ENCODE measurements around the gene FBRSL1. TPM values are rescaled to one million over a fixed set of nuclear protein-coding genes. Genes with fewer than 3 reads are reported as not detected.
A peak's percentile ranks its signal among the peaks of the same experiment; 100 is the strongest.

The FBRSL1 gene
- total and polyA plus RNA-seq, 2 donors from 2014 or later, result 23.8 to 44.7 TPM

DNA sequence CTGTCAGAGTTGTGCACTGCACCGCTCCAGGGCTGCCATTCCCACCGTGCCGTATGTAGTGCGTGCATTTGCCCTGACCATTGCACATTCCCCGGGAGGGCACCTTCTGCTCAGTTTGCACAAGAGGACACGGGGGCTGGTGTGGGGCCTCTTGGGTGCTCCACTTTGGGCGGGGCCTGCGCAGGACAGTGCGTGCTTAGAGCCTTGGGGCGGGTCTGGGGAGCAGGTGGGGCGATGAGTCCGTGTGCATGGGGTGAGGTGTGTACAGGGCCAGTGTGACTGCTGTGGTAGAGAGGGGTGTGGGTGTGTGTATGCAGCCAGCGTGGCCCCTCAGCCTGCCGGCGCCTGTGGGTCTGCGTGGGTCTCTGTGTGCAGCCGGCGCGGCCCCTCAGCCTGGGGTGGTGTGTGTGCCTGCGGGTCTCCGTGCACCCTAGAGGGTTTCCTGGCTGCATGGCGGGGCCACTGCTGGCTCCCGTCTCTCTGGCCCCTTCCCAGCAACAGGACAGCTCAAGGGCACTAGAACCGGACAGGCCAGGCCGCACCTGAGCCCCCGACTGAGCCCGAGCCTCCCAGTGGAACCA is 31.9 kb downstream of the FBRSL1 start:
- H3K27ac ChIP-seq (ENCODE audit: low read depth in 2 of 2, low read length in 2 of 2), result no peak overlapping the region
- intact Hi-C loops (cut with DNase I), result loop anchor here (10.0 kb wide), 1 partner anchor 107 kb away; no protein-coding TSS in a partner anchor
- no peaks in the 10 kb centered on the region for H3K27me3 ChIP-seq (ENCODE audit: control insufficient read depth, insufficient read depth, low read length)
- H3K36me3 ChIP-seq (ENCODE audit: control insufficient read depth in 2 of 3, insufficient read depth in 3 of 3, low read length in 3 of 3), result peaks cover 5 to 8% (median 7%) of the 10 kb centered on the region in 3 donors
- peaks cover 5 to 47% (median 10%) of the 10 kb centered on the region in 3 donors for H3K4me1 ChIP-seq (ENCODE audit: control insufficient read depth in 2 of 3, insufficient read depth in 2 of 3, low read depth in 1 of 3, low read length in 3 of 3)
- peaks cover 0 to 3% (median 0%) of the 10 kb centered on the region in 3 donors for H3K9me3 ChIP-seq (ENCODE audit: control insufficient read depth in 2 of 3, insufficient read depth in 1 of 3, low read length in 3 of 3)
- no peak overlapping the region for H3K9ac ChIP-seq (ENCODE audit: low read length in 3 of 3)
- TF ChIP-seq, protein P1, sequence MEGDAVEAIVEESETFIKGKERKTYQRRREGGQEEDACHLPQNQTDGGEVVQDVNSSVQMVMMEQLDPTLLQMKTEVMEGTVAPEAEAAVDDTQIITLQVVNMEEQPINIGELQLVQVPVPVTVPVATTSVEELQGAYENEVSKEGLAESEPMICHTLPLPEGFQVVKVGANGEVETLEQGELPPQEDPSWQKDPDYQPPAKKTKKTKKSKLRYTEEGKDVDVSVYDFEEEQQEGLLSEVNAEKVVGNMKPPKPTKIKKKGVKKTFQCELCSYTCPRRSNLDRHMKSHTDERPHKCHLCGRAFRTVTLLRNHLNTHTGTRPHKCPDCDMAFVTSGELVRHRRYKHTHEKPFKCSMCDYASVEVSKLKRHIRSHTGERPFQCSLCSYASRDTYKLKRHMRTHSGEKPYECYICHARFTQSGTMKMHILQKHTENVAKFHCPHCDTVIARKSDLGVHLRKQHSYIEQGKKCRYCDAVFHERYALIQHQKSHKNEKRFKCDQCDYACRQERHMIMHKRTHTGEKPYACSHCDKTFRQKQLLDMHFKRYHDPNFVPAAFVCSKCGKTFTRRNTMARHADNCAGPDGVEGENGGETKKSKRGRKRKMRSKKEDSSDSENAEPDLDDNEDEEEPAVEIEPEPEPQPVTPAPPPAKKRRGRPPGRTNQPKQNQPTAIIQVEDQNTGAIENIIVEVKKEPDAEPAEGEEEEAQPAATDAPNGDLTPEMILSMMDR (IDR thresholded peaks at IDR 0.05; ENCODE audit: borderline replicate concordance, extremely low read depth, insufficient read depth), result no peak
- FAIRE-seq, result no peak
- DNase-seq, result no peak
- no peak overlapping the region for H3K4me3 ChIP-seq (ENCODE audit: low read length in 3 of 3)

DNA sequence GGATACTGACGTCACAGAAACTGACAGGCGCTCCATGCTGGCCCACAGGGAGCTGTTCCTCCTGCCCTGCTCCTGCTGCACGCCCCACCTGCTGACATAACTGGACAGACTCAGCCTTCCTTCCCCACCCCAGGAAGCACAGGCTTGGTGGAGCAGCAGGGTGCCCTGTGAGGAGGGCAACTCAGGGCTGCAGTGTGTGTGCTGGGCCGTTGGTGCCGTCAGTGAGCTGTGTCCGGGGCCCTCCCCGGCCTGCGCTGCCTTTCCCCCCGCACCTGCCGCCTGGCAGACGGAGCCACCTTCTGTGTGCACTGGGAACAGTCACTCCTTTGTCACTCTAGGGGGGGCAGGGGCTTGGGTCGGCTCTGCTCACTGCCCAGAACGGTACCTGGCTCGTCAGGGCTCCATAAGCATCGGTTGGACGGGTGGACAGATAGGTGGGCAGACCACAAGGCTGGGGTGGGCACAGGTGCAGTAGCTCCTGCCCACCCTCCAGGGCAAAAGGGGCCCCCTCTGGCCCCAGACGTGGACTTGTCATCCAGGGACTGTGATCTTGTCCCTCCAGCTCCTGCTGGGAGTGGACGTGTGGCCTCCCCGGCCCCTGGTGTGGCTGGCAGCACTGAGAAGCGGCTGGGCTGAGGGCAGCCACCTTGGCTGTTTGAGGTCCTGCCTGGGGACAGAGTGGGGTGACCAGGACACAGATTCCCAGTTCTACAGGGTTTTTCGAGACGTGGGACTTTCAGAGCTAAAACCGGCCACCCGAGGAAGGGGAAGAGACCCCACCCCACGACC is 32.8 kb downstream of the FBRSL1 start:
- TF ChIP-seq, protein P1 (IDR thresholded peaks at IDR 0.05; ENCODE audit: borderline replicate concordance, extremely low read depth, insufficient read depth), result no peak
- H3K4me3 ChIP-seq (ENCODE audit: low read length in 3 of 3), result no peak overlapping the region
- peaks cover 5 to 39% (median 6%) of the 10 kb centered on the region in 3 donors for H3K4me1 ChIP-seq (ENCODE audit: control insufficient read depth in 2 of 3, insufficient read depth in 2 of 3, low read depth in 1 of 3, low read length in 3 of 3)
- DNase-seq, result peak in 2 of 5 donors; percentile 42 to 47
- no peaks in the 10 kb centered on the region for H3K27me3 ChIP-seq (ENCODE audit: control insufficient read depth, insufficient read depth, low read length)
- H3K27ac ChIP-seq (ENCODE audit: low read depth in 2 of 2, low read length in 2 of 2), result no peak overlapping the region
- H3K36me3 ChIP-seq (ENCODE audit: control insufficient read depth in 2 of 3, insufficient read depth in 3 of 3, low read length in 3 of 3), result peaks cover 5 to 8% (median 7%) of the 10 kb centered on the region in 3 donors
- no peak for FAIRE-seq
- intact Hi-C loops (cut with DNase I), result loop anchor here (10.0 kb wide), 1 partner anchor 108 kb away; no protein-coding TSS in a partner anchor
- H3K9ac ChIP-seq (ENCODE audit: low read length in 3 of 3), result no peak overlapping the region
- H3K9me3 ChIP-seq (ENCODE audit: control insufficient read depth in 2 of 3, insufficient read depth in 1 of 3, low read length in 3 of 3), result peaks cover 0 to 3% (median 0%) of the 10 kb centered on the region in 3 donors

DNA sequence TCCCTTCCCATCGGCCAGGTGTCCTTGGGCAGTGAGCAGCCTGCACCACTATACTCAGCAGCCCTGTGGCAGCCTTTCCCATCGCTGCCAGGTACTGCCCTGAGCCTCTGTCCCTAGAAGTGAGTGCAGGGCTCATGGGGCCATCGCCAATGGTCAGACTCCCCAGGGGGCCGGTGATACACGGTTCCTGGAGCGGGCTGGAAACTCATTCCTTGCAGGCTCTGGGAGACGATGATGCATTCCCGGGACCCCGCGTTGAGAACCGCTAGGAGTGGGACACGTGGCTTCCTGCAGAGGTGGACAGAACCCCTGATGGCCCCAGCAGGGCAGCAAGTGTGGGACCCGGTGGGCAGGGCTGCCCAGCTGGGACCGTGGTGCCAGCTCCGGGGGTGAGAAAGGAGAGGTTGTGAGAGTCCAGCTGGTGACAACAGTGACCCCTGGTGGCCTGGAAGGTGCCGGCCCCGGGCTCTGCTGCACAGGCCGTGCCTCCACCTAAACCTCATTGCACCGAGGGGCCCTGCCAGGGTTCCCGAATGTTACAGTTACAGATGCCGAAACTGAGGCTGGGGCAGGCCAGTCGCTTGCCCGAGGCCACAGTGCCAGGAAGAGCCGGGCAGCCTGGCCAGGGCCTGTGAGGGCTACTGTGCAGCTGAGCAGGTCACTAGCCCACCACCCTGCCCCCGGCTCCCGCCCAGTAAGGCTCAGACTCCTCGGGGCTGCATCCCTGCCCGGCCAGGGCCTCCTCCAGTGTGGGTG is 33.8 kb downstream of the FBRSL1 start:
- H3K9me3 ChIP-seq (ENCODE audit: control insufficient read depth in 2 of 3, insufficient read depth in 1 of 3, low read length in 3 of 3), result peaks cover 0 to 3% (median 0%) of the 10 kb centered on the region in 3 donors
- intact Hi-C loops (cut with DNase I), result loop anchor here (10.0 kb wide), 1 partner anchor 109 kb away; no protein-coding TSS in a partner anchor
- no peak overlapping the region for H3K27ac ChIP-seq (ENCODE audit: low read depth in 2 of 2, low read length in 2 of 2)
- H3K36me3 ChIP-seq (ENCODE audit: control insufficient read depth in 2 of 3, insufficient read depth in 3 of 3, low read length in 3 of 3), result peaks cover 0 to under 1% (median under 1%) of the 10 kb centered on the region in 3 donors
- H3K27me3 ChIP-seq (ENCODE audit: control insufficient read depth, insufficient read depth, low read length), result no peaks in the 10 kb centered on the region
- H3K4me1 ChIP-seq (ENCODE audit: control insufficient read depth in 2 of 3, insufficient read depth in 2 of 3, low read depth in 1 of 3, low read length in 3 of 3), result peaks cover 0 to 31% (median 0%) of the 10 kb centered on the region in 3 donors
- TF ChIP-seq, protein P1 (IDR thresholded peaks at IDR 0.05; ENCODE audit: borderline replicate concordance, extremely low read depth, insufficient read depth), result peak; percentile 60
- H3K9ac ChIP-seq (ENCODE audit: low read length in 3 of 3), result no peak overlapping the region
- DNase-seq, result peak in 4 of 5 donors; percentile 66 to 86 (median 76)
- no peak for FAIRE-seq
- no peak overlapping the region for H3K4me3 ChIP-seq (ENCODE audit: low read length in 3 of 3)
